HG02610 (cell line): ENCODE data around the gene SLC9A4.

Experiments used
- ATAC-seq: cut with Tn5 transposase; IDR thresholded peaks from one replicate; pipeline ENCODE4 v1.9.1; 2021; ENCODE audit warnings: mild to moderate bottlenecking, moderate library complexity; ENCODE audit not compliant: unreplicated experiment

The SLC9A4 gene

GRCh38 chr2:102473020-102473419 lies at the start of gene SLC9A4:
Gene SLC9A4, plus strand, starts transcription at chr2:102473226. Its CDS starts 534 bp downstream, at chr2:102473760.
- ATAC-seq = no peak

GRCh38 chr2:102423368-102423767 lies 49.7 kb upstream of the SLC9A4 start:
- ATAC-seq = no peak

- ATAC-seq = peak; percentile 84
Observed at GRCh38 chr2:102424754-102425153, 48.3 kb upstream of the SLC9A4 start.

- ATAC-seq = peak; percentile 29
Observed at GRCh38 chr2:102425441-102426132, 47.4 kb upstream of the SLC9A4 start.

- ATAC-seq = no peak
Observed at GRCh38 chr2:102427249-102427648, 45.8 kb upstream of the SLC9A4 start.

GRCh38 chr2:102428573-102428972 lies 44.5 kb upstream of the SLC9A4 start:
- ATAC-seq = no peak

GRCh38 chr2:102432386-102432785 lies 40.6 kb upstream of the SLC9A4 start:
- ATAC-seq = no peak

GRCh38 chr2:102433973-102434654 lies 38.9 kb upstream of the SLC9A4 start:
- no peak for ATAC-seq

- peak; percentile 42 for ATAC-seq
Observed at GRCh38 chr2:102434655-102435381, 38.2 kb upstream of the SLC9A4 start.

- peak; percentile 38 for ATAC-seq
Observed at GRCh38 chr2:102435741-102436140, 37.3 kb upstream of the SLC9A4 start.

- peak; percentile 35 for ATAC-seq
Observed at GRCh38 chr2:102436323-102436722, 36.7 kb upstream of the SLC9A4 start.

- ATAC-seq = no peak
Observed at GRCh38 chr2:102437122-102437521, 35.9 kb upstream of the SLC9A4 start.

GRCh38 chr2:102438111-102438510 lies 34.9 kb upstream of the SLC9A4 start:
- no peak for ATAC-seq

GRCh38 chr2:102438578-102438977 lies 34.4 kb upstream of the SLC9A4 start:
- no peak for ATAC-seq

GRCh38 chr2:102439065-102439695 lies 33.8 kb upstream of the SLC9A4 start:
- no peak for ATAC-seq

GRCh38 chr2:102442967-102443828 lies 29.8 kb upstream of the SLC9A4 start:
- peak; percentile 59 for ATAC-seq

- ATAC-seq = no peak
Observed at GRCh38 chr2:102444233-102444632, 28.8 kb upstream of the SLC9A4 start.

GRCh38 chr2:102446936-102447335 lies 26.1 kb upstream of the SLC9A4 start:
- no peak for ATAC-seq

GRCh38 chr2:102449370-102449974 lies 23.6 kb upstream of the SLC9A4 start:
- ATAC-seq = no peak

GRCh38 chr2:102451968-102452367 lies 21.1 kb upstream of the SLC9A4 start:
- ATAC-seq = no peak
